Endothelial cell of umbilical vein (primary cell): ENCODE results near the gene COX8A. TPM values are rescaled to one million over a fixed set of nuclear protein-coding genes. Genes with fewer than 3 reads are reported as not detected.

Experiments used
- BruUV-seq: library from RNA; stranded (reverse); fragments of 400-500 nt; replicated peaks from 2 replicates; lab custom pipeline; 2021; lab: Mats Ljungman, UMichigan
- CTCF ChIA-PET: fragments of 300-600, 350-600 bp; sonication (Branson Sonifier 250); formaldehyde crosslinking; loops from one replicate; lab custom pipeline; 2021; ENCODE audit warnings: antibody characterized with exemption, inconsistent platforms; lab: Charles Lee
- POLR2A ChIA-PET: fragments of 300-600, 350-600 bp; sonication (Branson Sonifier 250); formaldehyde crosslinking; loops from one replicate; lab custom pipeline; 2021; ENCODE audit warnings: antibody characterized with exemption, inconsistent platforms; lab: Charles Lee
- DNase-seq: peaks from one replicate; pipeline ENCODE4 v3.0.0-alpha.2; 2011; ENCODE audit warnings: low read depth, low spot score
- FAIRE-seq: peaks from 2 replicates; lab custom pipeline; 2011; peaks lifted over from hg19 to GRCh38; lab: Jason Lieb, UNC
- H2AFZ ChIP-seq: 2 replicates; pipeline ENCODE4 v1.6.0; 2012; ENCODE audit warnings: low read depth, low read length, control low read depth, inconsistent platforms
- H3K27ac ChIP-seq: 2 replicates; pipeline ENCODE4 v1.5.1; 2011; ENCODE audit warnings: low read depth, mild to moderate bottlenecking, control low read depth, low read length, moderate library complexity; ENCODE audit not compliant: insufficient read depth
- H3K27me3 ChIP-seq, 2 experiments: 2 replicates each; pipeline versions ENCODE4 v1.6.0 to v1.6.1; 2011; ENCODE audit warnings: low read length in 2 of 2, mixed read lengths in 1 of 2; ENCODE audit not compliant: control insufficient read depth in 2 of 2, insufficient read depth in 2 of 2
- H3K36me3 ChIP-seq, 2 experiments: 2 replicates in 1 of 2; 3 replicates in 1 of 2; pipeline ENCODE4 v1.5.1; 2011; ENCODE audit warnings: low read length in 2 of 2, mild to moderate bottlenecking in 1 of 2, moderate library complexity in 1 of 2; ENCODE audit not compliant: control insufficient read depth in 2 of 2, insufficient read depth in 2 of 2; ENCODE audit errors: extremely low read depth in 1 of 2
- H3K4me1 ChIP-seq: 3 replicates; pipeline ENCODE4 v1.5.1; 2011; ENCODE audit warnings: mild to moderate bottlenecking, low read length; ENCODE audit not compliant: control insufficient read depth, insufficient read depth; ENCODE audit errors: extremely low read depth
- H3K4me2 ChIP-seq: 2 replicates; pipeline ENCODE4 v1.6.1; 2011; ENCODE audit warnings: low read length, control low read depth, mixed read lengths; ENCODE audit not compliant: insufficient read depth
- H3K4me3 ChIP-seq, 3 experiments: fragments of 200-600 bp in 1 of 3; sonication (generic), shearing (Covaris generic) in 1 of 3; replicated peaks in 1 of 3; 2 replicates each; pipeline ENCODE4 v1.5.1; 2011 to 2016; ENCODE audit warnings: control low read depth in 3 of 3, low read length in 3 of 3, mild to moderate bottlenecking in 2 of 3, inconsistent platforms in 1 of 3, low read depth in 1 of 3, moderate library complexity in 1 of 3; ENCODE audit not compliant: insufficient read depth in 1 of 3
- H3K79me2 ChIP-seq: 2 replicates; pipeline ENCODE4 v1.6.0; 2012; ENCODE audit warnings: low read length, inconsistent platforms; ENCODE audit not compliant: control insufficient read depth, insufficient read depth
- H3K9ac ChIP-seq: replicated peaks from 2 replicates; pipeline ENCODE3; 2011; ENCODE audit warnings: low read length, control low read depth; ENCODE audit not compliant: insufficient read depth; ENCODE audit errors: extremely low read depth
- H3K9me1 ChIP-seq: replicated peaks from 3 replicates; pipeline ENCODE4 v1.6.0; 2011; ENCODE audit warnings: mild to moderate bottlenecking, low read length; ENCODE audit not compliant: control insufficient read depth, insufficient read depth; ENCODE audit errors: extremely low read depth
- H3K9me3 ChIP-seq: replicated peaks from 2 replicates; pipeline ENCODE4 v1.5.1; 2012; ENCODE audit warnings: low read length, inconsistent platforms; ENCODE audit not compliant: control insufficient read depth, insufficient read depth
- H4K20me1 ChIP-seq: replicated peaks from 2 replicates; pipeline ENCODE3; 2011; ENCODE audit warnings: mild to moderate bottlenecking, low read length; ENCODE audit not compliant: control insufficient read depth, insufficient read depth; ENCODE audit errors: extremely low read depth
- CTCF ChIP-seq, 2 donors: IDR thresholded peaks; 1 replicate in 1 of 2; 2 replicates in 1 of 2; pipeline ENCODE4 v1.5.1; 2011; ENCODE audit warnings: low read length in 2 of 2, mild to moderate bottlenecking in 2 of 2, moderate library complexity in 2 of 2, control low read depth in 1 of 2, inconsistent platforms in 1 of 2, low read depth in 1 of 2; ENCODE audit not compliant: insufficient read depth in 1 of 2; ENCODE audit errors: extremely low read depth in 1 of 2
- EZH2 ChIP-seq: IDR thresholded peaks from 2 replicates; pipeline ENCODE4 v1.6.1; 2012; ENCODE audit warnings: borderline replicate concordance, low read depth, mild to moderate bottlenecking, moderate library complexity, low read length, inconsistent platforms; ENCODE audit not compliant: severe bottlenecking
- FOS ChIP-seq: IDR thresholded peaks from 2 replicates; pipeline ENCODE4 v1.6.1; 2011; ENCODE audit warnings: mild to moderate bottlenecking, low read length, moderate library complexity, borderline replicate concordance; ENCODE audit not compliant: insufficient read depth
- GATA2 ChIP-seq: IDR thresholded peaks from 2 replicates; pipeline ENCODE4 v1.7.0; 2011; ENCODE audit warnings: low read depth, mild to moderate bottlenecking, moderate library complexity, mixed read lengths, low read length; ENCODE audit not compliant: insufficient read length, insufficient read depth
- JUN ChIP-seq: IDR thresholded peaks from 2 replicates; pipeline ENCODE4 v1.6.1; 2011; ENCODE audit warnings: borderline replicate concordance, low read depth; ENCODE audit not compliant: insufficient read length, insufficient read depth
- MAX ChIP-seq: IDR thresholded peaks from 2 replicates; pipeline ENCODE4 v1.6.1; 2011; ENCODE audit not compliant: insufficient read depth, insufficient read length
- MYC ChIP-seq: IDR thresholded peaks from one replicate; pipeline ENCODE4 v1.6.1; 2011; ENCODE audit warnings: mild to moderate bottlenecking, low read depth, low read length
- POLR2A ChIP-seq: IDR thresholded peaks from 2 replicates; pipeline ENCODE4 v1.6.1; 2012; ENCODE audit warnings: low read depth, mild to moderate bottlenecking, control low read depth, low read length
- POLR2AphosphoS5 ChIP-seq: IDR thresholded peaks from 2 replicates; pipeline ENCODE4 v1.6.1; 2012; ENCODE audit warnings: low read depth, mild to moderate bottlenecking, control low read depth, low read length, moderate library complexity; ENCODE audit not compliant: insufficient read depth
- dilution Hi-C: fragments of 300-500 bp; cut with MboI; formaldehyde crosslinking; loops from one replicate; pipeline ENCODE4 v1.15.0; 2019; ENCODE audit warnings: low sequenced_read_pairs; ENCODE audit not compliant: extremely low pct_ligation_motif_present
- intact Hi-C: fragments of 100-400 bp; cut with micrococcal nuclease; formaldehyde crosslinking; loops from one replicate; pipeline ENCODE4 v1.10.0; 2022
- polyA plus RNA-seq, 4 experiments: library from polyadenylated mRNA; depleted of rRNA in 3 of 4; stranded (reverse) in 3 of 4; unstranded in 1 of 4; fragments of >200 nt; gene quantifications; 2 replicates each; pipeline versions ENCODE4 v1.2.1 to v1.2.3, GENCODE V29; 2011 to 2012; ENCODE audit warnings: missing spikeins in 1 of 4
- total RNA-seq: library from RNA; stranded (reverse); gene quantifications from 2 replicates; pipeline ENCODE4 v1.2.3, GENCODE V29; 2021

COX8A gene
- total and polyA plus RNA-seq, 2 donors (not counting 3 experiments of a cell fraction or from before 2014, with no cell fraction given): 339 to 930 TPM

GRCh38 chr11:64014356-64014755 is 39.9 kb downstream of the COX8A start:
- dilution Hi-C loops (no loop called here), intact Hi-C loops (no loop called here)
- no TSS peak for BruUV-seq
- Histone ChIP-seq H3K9ac (no peak overlapping the region), H3K4me3 (no peak overlapping the region), H2AFZ (no peak overlapping the region), H4K20me1 (no peaks in the 10 kb centered on the region), H3K79me2 (no peaks in the 10 kb centered on the region), H3K36me3 (no peaks in the 10 kb centered on the region), H3K4me1 (no peaks in the 10 kb centered on the region), H3K4me2 (no peak overlapping the region), H3K27ac (no peak overlapping the region), H3K9me3 (no peaks in the 10 kb centered on the region), H3K27me3 (no peaks in the 10 kb centered on the region), H3K9me1 (no peaks in the 10 kb centered on the region)
- FAIRE-seq (no peak), DNase-seq (no peak)
- CTCF ChIA-PET: interaction anchor here (1.0 to 1.5 kb wide), 2 partner anchors 8 to 128 kb away, joined by 3 to 4 read pairs; no protein-coding TSS in a partner anchor
- POLR2A ChIA-PET: interaction anchor here (0.6 to 0.7 kb wide), 2 partner anchors 18 to 285 kb away, joined by 3 to 4 read pairs; no protein-coding TSS in a partner anchor
- TF ChIP-seq MYC: no peak
- TF ChIP-seq CTCF (IDR thresholded peaks at IDR 0.05; ENCODE audit: extremely low read depth in 1 of 2, insufficient read depth in 1 of 2, low read depth in 1 of 2, low read length in 2 of 2): no peak
- TF ChIP-seq GATA2: no peak
- no peak for TF ChIP-seq POLR2AphosphoS5
- TF ChIP-seq FOS: no peak
- no peak for TF ChIP-seq MAX
- TF ChIP-seq EZH2: no peak
- no peak for TF ChIP-seq POLR2A
- no peak for TF ChIP-seq JUN
